ENCODE measurements around the gene ATF5.

ATF5 gene

DNA sequence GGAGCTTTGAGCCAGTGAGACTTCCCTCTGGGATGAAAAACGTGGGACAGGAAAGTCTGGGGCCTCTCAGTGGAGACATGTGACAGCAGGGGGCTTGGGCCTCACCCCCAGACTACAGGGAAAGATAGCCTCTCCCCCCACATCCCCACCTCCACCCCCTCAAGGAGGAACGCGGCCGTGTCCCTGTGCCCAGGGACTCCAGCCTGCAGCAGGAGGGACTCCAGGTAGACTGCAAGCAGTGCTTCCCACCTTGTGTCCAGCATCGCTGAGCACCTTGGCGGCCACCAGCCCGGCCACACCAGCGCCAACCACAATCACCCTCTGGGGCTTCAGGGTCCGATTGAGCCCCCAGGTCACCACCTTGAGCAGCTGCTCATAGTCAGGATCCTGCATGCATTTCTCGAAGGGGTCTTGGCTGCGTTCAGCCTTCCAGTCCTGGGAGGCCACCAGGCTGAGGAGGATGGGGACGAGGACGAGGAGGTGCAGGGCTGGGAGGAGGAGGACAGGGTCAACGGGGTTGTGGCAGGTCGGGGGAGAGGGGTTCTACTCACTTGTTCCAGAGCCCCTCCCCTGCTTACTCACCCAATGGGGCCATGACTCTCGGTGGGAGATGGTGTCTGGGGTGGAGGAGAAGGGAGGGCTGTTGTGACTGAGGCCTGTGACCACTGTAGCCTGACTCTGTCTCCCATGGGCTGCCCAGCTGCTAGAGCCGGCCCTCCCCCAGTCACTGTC, 33.3 kb upstream of the ATF5 start:
- no peak for DNase-seq

DNA sequence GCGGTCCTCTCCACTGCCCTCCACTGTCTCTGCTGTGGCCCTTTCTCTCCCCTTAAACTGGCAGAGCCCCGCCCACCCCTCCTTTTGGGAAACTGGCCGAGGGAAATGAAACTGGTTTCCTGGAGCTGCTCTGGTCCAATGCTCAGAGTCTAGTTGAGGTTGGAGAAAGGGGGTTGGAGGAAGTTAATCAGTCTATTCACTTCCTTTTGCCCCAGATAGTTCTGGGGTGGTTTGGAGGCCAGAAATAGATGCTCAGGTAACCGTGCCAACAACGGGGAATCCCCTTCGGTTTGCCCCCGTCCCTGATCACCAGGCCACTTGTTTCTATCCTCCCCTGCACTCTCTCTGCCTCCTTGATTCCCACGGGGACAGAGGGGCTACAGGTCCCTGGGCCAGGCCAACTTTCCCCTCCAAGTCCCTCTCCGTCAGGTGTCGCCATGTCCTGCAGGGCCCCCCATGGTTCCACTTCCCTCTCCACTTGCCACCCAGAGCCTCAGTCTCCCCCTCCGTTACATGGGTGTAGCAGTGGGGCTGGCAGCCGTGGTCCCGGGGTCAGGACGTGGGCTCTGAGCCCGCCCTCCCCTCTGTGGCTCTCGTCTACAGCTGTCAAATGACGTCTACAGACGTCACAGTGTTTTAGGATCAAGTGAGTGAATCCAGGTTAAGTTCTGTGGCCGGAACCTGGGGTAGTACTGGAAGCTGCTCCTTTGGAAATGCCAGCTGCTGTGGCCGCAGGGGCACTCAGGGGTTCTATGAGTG, 32.0 kb upstream of the ATF5 start, which contains the start of gene IL4I1:
Gene IL4I1 (minus strand): TSS at position 25 of the 759 bp plus-strand sequence. CDS start 727 bp downstream, outside the sequence.
- DNase-seq: no peak

DNA sequence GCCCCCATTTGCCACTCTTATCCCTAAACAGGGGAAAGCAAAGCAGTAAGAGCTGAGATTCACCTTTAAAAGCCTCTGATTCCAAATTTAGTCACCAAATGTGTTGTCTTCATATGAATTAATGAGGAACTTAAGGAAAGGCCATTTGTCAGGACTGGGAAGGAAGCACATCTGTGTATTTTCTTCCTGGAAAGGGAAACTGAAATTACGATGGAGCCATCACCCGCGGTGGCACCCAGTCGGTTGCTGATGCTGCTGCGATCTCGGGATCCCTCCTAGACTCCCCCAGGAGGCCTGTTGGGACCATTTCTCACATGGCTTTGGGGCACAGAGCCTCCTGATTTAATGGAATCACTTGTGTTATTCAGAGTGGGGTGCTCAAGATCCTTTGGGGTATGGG, 24.9 kb upstream of the ATF5 start:
- DNase-seq: no peak

DNA sequence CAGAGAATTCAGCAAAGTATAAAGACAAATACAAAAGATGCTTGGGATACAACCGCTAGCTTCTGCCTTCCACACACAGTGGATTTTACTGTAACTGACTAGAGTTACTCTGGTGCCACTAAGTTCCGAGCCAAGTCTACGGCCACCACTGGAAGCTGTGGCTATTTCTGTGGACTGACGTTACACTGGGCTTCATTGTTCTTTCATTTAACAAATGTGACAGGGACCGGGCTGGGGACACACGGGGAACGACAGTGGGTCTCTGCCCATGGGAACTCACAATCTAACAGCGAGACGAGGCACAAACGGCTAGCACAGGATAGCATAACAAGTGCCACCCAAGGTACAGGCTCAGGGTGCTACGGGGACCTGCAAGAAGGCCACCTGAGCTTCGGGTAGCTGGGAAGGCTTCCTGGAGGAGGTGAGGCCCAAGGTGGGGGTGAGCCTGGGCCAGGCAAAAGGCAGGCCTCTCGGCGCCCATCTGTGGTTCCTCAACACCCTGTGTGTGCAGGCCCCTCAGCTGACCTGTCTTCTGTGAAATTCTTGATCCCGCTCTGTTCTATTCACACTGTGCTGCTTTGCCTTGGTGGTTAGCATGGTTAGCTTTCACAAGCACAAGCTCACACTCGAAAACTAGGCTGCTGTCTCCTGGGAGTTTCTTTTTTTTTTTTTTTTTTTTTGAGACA, 22.0 kb upstream of the ATF5 start:
- no peak for DNase-seq

- DNase-seq: no peak
These were observed 21.1 kb upstream of the ATF5 start for GRCh38 chr19:49907745-49908446.

GRCh38 chr19:49908480-49909420, 20.3 kb upstream of the ATF5 start:
- no peak for DNase-seq

DNA sequence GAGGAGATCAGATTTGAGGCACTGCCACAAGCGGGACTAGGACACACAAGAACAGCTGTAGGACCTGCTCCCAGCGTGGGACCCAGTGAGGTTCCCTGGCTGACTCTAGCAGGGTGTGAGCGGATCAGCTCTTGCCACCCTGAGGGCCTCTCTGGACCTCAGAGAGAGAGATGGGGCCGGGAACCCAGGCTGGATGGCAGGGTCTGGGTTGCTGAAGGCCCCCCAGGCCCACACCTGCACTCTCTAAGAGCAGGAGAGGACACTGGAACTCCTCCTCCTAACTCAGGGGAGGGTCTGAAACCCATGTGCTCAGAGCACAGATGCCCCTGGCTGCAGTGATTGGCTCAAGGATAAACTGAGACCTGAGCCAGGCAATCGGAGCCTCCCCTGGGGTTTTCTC, 18.8 kb upstream of the ATF5 start:
- no peak for DNase-seq

GRCh38 chr19:49911381-49912145, 17.4 kb upstream of the ATF5 start:
- DNase-seq: no peak

DNA sequence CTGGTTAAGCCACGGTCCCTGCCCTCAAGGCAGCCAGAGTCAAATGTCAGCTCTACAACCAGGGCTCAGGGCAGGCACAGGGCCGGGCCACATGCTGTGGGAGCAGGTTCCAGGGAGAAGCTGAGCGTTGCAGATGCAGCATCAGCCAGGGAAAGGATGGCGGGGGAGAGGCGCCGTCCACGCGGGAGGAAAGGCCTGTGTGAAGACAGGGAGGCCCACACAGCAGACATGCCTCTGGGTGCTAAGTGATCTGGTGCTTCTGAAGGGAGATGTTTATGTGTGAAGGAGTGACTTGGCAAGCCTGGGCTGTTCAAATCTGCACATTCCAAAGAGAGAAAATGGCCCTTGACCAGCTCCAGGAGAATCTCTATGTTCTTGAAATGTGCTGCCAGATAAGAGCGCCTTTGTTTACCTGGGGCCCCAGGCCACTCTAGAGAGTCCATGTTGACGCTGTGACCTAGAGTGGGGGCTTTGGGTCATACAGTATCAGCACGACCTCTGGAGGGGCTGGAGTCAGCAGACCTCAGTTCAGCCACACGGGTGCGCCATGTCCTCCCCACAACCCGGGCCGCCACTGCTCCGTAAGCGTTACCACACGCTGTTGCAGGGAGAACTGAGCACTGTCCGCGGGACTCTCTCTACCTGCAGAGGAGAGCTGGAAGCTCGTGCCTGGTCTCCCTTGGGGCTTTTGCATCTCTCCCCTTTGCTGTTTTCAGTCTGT, 15.9 kb upstream of the ATF5 start:
- no peak for DNase-seq

GRCh38 chr19:49913720-49914119, 15.3 kb upstream of the ATF5 start:
- no peak for DNase-seq

DNA sequence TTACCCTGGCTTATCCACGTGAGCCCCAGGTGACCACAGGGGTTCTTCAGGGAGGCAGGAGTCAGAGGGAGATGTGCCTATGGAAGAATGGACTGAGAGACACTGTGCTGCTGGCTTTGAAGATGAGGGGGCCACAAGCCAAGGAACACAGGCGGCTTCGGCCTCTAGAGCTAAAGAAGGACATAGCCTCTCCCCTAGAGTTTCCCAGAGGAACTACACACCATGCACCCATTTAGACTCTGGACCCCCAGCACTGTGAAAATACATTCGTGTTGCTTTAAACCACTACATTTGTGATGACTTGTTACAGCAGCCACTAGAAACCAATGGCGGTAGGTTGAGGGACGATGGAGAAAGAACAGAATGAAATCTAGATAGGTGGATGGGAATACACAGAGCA, 13.7 kb upstream of the ATF5 start:
- DNase-seq: no peak

- no peak for DNase-seq
These were observed 11.9 kb upstream of the ATF5 start for GRCh38 chr19:49916839-49917733.

DNA sequence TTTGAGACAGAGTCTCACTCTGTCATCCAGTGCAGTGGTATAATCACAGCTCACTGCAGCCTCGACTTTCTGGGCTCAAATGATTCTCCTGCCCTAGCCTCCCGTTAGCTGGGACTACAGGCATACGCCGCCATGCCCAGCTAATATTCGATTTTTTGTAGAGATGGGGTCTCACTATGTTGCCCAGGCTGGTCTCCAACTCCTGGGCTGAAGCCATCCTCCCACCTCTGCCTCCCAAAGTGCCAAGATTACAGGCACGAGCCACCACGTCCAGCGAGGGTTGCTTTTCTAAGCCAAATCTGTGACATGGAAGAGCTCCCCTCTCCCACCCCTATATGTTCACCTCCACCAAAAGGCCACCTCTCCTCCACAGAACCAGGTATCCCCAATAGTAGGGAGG, 10.9 kb upstream of the ATF5 start:
- no peak for DNase-seq

- no peak for DNase-seq
These were observed 8.2 kb upstream of the ATF5 start for GRCh38 chr19:49920624-49921363.

- no peak for DNase-seq
These were observed 6.9 kb upstream of the ATF5 start for GRCh38 chr19:49921871-49922795.

GRCh38 chr19:49923055-49924003, 5.7 kb upstream of the ATF5 start:
- DNase-seq: no peak
